HL-60 (cell line): ENCODE data around the gene DNAJC4.

Source experiments
- DNase-seq, 2 experiments: peaks; one replicate each; pipeline ENCODE4 v3.0.0-alpha.2; 2010 to 2020; ENCODE audit warnings: low read depth in 1 of 2, low spot score in 1 of 2
- H3K27ac ChIP-seq: fragments of 250-450 bp; sonication (Bioruptor Pico); replicated peaks from 2 replicates; pipeline ENCODE4 v1.5.1; 2020; ENCODE audit warnings: mild to moderate bottlenecking, moderate library complexity
- H3K27me3 ChIP-seq: fragments of 250-450 bp; sonication (Bioruptor Pico); 2 replicates; pipeline ENCODE4 v1.5.1; 2021; ENCODE audit warnings: mild to moderate bottlenecking, moderate library complexity; ENCODE audit not compliant: insufficient read depth, poor library complexity, severe bottlenecking
- H3K4me3 ChIP-seq: replicated peaks from 2 replicates; pipeline ENCODE4 v1.5.1; 2011; ENCODE audit warnings: mild to moderate bottlenecking, control low read depth, low read length; ENCODE audit not compliant: insufficient read depth
- GABPA ChIP-seq: IDR thresholded peaks from 2 replicates; pipeline ENCODE4 v1.6.1; 2012; ENCODE audit warnings: low read depth
- POLR2AphosphoS5 ChIP-seq: IDR thresholded peaks from 2 replicates; pipeline ENCODE4 v1.6.1; 2012; ENCODE audit warnings: low read depth
- SPI1 ChIP-seq: IDR thresholded peaks from 2 replicates; pipeline ENCODE4 v1.6.1; 2012; ENCODE audit warnings: low read depth, mild to moderate bottlenecking, borderline replicate concordance
- TF ChIP-seq, protein P1 (sequence below): IDR thresholded peaks from 2 replicates; pipeline ENCODE4 v1.6.1; 2012; ENCODE audit warnings: low read depth; ENCODE audit not compliant: insufficient replicate concordance
- TF ChIP-seq, protein P2 (sequence below): IDR thresholded peaks from one replicate; pipeline ENCODE4 v1.5.1; 2011; ENCODE audit warnings: low read length, control low read depth, inconsistent platforms; ENCODE audit not compliant: insufficient read depth

The DNAJC4 gene

DNA sequence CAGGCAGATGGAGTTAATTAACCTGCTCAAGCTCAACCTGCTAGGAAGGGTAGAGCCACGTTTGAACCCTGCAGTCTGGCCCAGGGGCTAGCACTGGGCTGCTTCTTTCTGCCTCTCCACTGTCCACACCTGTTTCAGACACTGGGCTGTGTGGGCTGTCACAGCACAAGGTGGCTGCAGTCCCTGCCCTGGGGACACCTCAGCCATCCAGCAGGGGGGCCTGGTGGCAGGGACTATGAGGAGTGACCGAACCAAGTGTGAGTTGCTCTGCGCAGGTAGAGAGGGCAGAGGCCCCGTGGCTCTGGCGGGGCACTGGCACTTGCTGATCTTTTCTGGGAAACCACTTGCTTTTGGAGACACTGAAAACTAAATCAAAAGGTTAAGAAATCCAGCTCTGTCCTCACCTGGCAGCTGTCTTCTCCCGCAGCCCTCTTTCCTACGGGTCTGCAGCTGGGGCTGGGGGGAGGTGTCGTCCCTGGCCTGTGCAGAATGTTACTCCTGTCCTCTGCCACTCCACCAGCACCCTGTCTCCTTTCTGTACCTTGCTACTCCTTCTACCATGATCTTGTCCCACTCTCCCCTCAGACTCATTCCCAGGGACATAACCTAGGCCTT lies 48.3 kb downstream of the DNAJC4 start:
- TF ChIP-seq SPI1 (no peak), GABPA (no peak), POLR2AphosphoS5 (no peak)
- TF ChIP-seq, protein P1, sequence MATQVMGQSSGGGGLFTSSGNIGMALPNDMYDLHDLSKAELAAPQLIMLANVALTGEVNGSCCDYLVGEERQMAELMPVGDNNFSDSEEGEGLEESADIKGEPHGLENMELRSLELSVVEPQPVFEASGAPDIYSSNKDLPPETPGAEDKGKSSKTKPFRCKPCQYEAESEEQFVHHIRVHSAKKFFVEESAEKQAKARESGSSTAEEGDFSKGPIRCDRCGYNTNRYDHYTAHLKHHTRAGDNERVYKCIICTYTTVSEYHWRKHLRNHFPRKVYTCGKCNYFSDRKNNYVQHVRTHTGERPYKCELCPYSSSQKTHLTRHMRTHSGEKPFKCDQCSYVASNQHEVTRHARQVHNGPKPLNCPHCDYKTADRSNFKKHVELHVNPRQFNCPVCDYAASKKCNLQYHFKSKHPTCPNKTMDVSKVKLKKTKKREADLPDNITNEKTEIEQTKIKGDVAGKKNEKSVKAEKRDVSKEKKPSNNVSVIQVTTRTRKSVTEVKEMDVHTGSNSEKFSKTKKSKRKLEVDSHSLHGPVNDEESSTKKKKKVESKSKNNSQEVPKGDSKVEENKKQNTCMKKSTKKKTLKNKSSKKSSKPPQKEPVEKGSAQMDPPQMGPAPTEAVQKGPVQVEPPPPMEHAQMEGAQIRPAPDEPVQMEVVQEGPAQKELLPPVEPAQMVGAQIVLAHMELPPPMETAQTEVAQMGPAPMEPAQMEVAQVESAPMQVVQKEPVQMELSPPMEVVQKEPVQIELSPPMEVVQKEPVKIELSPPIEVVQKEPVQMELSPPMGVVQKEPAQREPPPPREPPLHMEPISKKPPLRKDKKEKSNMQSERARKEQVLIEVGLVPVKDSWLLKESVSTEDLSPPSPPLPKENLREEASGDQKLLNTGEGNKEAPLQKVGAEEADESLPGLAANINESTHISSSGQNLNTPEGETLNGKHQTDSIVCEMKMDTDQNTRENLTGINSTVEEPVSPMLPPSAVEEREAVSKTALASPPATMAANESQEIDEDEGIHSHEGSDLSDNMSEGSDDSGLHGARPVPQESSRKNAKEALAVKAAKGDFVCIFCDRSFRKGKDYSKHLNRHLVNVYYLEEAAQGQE: no peak
- TF ChIP-seq, protein P2, sequence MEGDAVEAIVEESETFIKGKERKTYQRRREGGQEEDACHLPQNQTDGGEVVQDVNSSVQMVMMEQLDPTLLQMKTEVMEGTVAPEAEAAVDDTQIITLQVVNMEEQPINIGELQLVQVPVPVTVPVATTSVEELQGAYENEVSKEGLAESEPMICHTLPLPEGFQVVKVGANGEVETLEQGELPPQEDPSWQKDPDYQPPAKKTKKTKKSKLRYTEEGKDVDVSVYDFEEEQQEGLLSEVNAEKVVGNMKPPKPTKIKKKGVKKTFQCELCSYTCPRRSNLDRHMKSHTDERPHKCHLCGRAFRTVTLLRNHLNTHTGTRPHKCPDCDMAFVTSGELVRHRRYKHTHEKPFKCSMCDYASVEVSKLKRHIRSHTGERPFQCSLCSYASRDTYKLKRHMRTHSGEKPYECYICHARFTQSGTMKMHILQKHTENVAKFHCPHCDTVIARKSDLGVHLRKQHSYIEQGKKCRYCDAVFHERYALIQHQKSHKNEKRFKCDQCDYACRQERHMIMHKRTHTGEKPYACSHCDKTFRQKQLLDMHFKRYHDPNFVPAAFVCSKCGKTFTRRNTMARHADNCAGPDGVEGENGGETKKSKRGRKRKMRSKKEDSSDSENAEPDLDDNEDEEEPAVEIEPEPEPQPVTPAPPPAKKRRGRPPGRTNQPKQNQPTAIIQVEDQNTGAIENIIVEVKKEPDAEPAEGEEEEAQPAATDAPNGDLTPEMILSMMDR: no peak
- no peak for DNase-seq
- Histone ChIP-seq H3K27me3 (no peaks in the 10 kb centered on the region), H3K4me3 (no peak overlapping the region), H3K27ac (no peak overlapping the region)

DNA sequence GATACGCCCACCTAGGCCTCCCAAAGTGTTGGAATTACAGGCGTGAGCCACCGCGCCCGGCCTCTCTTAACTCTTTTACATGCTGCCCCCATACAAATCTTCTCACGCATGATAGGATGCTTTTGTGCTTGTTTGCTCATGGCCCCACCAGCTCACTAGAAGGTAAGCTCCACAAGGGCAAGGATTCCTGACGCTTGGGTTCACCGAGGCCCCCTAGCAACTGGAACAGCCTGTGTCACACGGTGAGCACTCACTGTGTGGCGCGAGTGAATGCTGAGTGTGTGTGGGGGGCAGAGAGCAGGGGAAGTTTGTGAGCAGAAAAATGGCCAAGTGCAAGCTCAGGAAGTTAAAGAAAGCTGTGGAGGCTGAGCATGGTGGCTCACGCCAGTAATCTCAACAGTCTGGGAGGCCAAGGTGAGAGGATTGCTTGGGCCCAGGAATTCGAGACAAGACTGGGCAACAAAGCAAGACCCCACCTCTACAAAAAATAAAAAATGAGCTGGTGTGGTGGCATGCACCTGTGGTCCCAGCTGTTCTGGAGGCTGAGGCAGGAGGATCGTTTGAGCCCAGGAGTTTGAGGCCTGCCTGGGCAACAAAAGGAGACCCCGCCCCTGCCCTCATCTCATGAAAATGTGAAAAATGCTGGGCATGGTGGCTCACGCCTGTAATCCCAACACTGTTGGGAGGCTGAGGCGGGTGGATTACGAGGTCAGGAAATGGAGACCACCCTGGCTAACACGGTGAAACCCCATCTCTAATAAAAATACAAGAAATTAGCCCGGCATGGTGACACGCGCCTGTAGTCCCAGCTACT lies 51.8 kb downstream of the DNAJC4 start:
- no peak overlapping the region for H3K27ac ChIP-seq
- TF ChIP-seq POLR2AphosphoS5: no peak
- TF ChIP-seq, protein P1: no peak
- no peak for TF ChIP-seq SPI1
- TF ChIP-seq, protein P2: no peak
- no peak for TF ChIP-seq GABPA
- no peaks in the 10 kb centered on the region for H3K27me3 ChIP-seq
- no peak for DNase-seq
- H3K4me3 ChIP-seq: no peak overlapping the region

DNA sequence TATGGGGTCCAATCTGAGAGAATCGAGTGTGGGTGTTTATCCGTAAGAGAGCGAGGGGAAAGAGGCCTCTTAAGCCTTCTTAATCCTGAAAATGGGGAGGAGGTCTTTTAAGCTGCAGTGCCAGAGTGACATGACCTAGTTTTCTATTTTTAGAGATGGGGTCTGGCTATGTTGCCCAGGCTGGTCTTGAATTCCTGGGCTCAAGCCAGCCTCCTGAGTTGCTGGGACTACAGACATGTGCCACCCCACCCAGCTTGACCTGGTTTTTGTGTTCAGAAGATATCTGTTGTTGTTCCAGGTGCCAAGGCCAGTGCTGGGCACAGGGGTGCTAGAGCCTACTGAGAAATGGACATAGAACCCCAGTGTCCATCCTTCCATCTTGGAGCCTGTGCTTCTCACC lies 52.7 kb downstream of the DNAJC4 start:
- no peak for TF ChIP-seq SPI1
- TF ChIP-seq, protein P2: no peak
- TF ChIP-seq POLR2AphosphoS5: no peak
- TF ChIP-seq, protein P1: no peak
- no peak for TF ChIP-seq GABPA
- no peak overlapping the region for H3K4me3 ChIP-seq
- H3K27ac ChIP-seq: no peak overlapping the region
- H3K27me3 ChIP-seq: no peaks in the 10 kb centered on the region
- DNase-seq: no peak
